Vagina (tissue), 2 donors: ENCODE results near the gene TTC33.
"Not testable (repeated sequence)": the region's sequence is repeated elsewhere in the genome, so short reads cannot be mapped to it uniquely, and the experiment has no call there.

Source experiments
- POLR2A ChIP-seq, 2 donors: fragments of 450-650 bp; IDR thresholded peaks; one replicate each; pipeline ENCODE4 v1.6.1; 2017; ENCODE audit warnings: antibody characterized with exemption in 2 of 2, mild to moderate bottlenecking in 2 of 2, moderate library complexity in 2 of 2
- POLR2AphosphoS5 ChIP-seq, 2 donors: sonication (generic); formaldehyde crosslinking; IDR thresholded peaks; one replicate each; pipeline ENCODE4 v1.9.0; 2017; ENCODE audit warnings: antibody characterized with exemption in 2 of 2, mild to moderate bottlenecking in 2 of 2, low read depth in 1 of 2; ENCODE audit not compliant: insufficient read depth in 1 of 2

GRCh38 chr5:40794340-40794739 lies 38.6 kb upstream of the TTC33 start:
- TF ChIP-seq POLR2A (IDR thresholded peaks at IDR 0.05); POLR2AphosphoS5 (IDR thresholded peaks at IDR 0.05; ENCODE audit: insufficient read depth in 1 of 2, low read depth in 1 of 2): not testable (repeated sequence)
